Keratinocyte (primary cell): ENCODE measurements around the gene QPRT. TPM values are rescaled to one million over a fixed set of nuclear protein-coding genes. Genes with fewer than 3 reads are reported as not detected.
"Not testable (repeated sequence)": the region's sequence is repeated elsewhere in the genome, so short reads cannot be mapped to it uniquely, and the experiment has no call there.

ENCODE experiments used
- DNase-seq: peaks from one replicate; pipeline ENCODE4 v3.0.0-alpha.2; 2011; ENCODE audit warnings: low read depth, missing footprints, low spot score
- FAIRE-seq: peaks from 2 replicates; lab custom pipeline; 2011; peaks lifted over from hg19 to GRCh38; lab: Jason Lieb, UNC
- H2AFZ ChIP-seq: 2 replicates; pipeline ENCODE4 v1.6.0; 2012; ENCODE audit warnings: low read length, control low read depth, inconsistent platforms; ENCODE audit not compliant: control insufficient read depth
- H3K27ac ChIP-seq: 2 replicates; pipeline ENCODE4 v1.5.1; 2011; ENCODE audit warnings: low read length; ENCODE audit not compliant: control insufficient read depth, insufficient read depth
- H3K27me3 ChIP-seq: 3 replicates; pipeline ENCODE4 v1.6.0; 2011; ENCODE audit warnings: low read length; ENCODE audit not compliant: control insufficient read depth, insufficient read depth; ENCODE audit errors: extremely low read depth
- H3K36me3 ChIP-seq, 2 experiments: 2 replicates in 1 of 2; 3 replicates in 1 of 2; pipeline ENCODE4 v1.5.1; 2011; ENCODE audit warnings: low read length in 2 of 2, mild to moderate bottlenecking in 1 of 2; ENCODE audit not compliant: control insufficient read depth in 2 of 2, insufficient read depth in 2 of 2; ENCODE audit errors: extremely low read depth in 1 of 2
- H3K4me1 ChIP-seq: 3 replicates; pipeline ENCODE4 v1.5.1; 2011; ENCODE audit warnings: low read length; ENCODE audit not compliant: control insufficient read depth, insufficient read depth; ENCODE audit errors: extremely low read depth
- H3K4me2 ChIP-seq: 3 replicates; pipeline ENCODE4 v1.6.0; 2011; ENCODE audit warnings: low read depth, low read length; ENCODE audit not compliant: control insufficient read depth, insufficient read depth; ENCODE audit errors: extremely low read depth
- H3K4me3 ChIP-seq, 3 experiments: fragments of 200-600 bp in 1 of 3; sonication (generic) in 1 of 3; 2 replicates in 2 of 3; 3 replicates in 1 of 3; pipeline ENCODE4 v1.5.1; 2011 to 2016; ENCODE audit warnings: low read length in 3 of 3, mild to moderate bottlenecking in 3 of 3, control low read depth in 2 of 3, inconsistent platforms in 1 of 3, low read depth in 1 of 3, mixed read lengths in 1 of 3, mixed run types in 1 of 3, moderate library complexity in 1 of 3; ENCODE audit not compliant: control insufficient read depth in 2 of 3, insufficient read depth in 2 of 3; ENCODE audit errors: extremely low read depth in 1 of 3
- H3K79me2 ChIP-seq: 2 replicates; pipeline ENCODE4 v1.6.0; 2012; ENCODE audit warnings: low read length; ENCODE audit not compliant: control insufficient read depth, insufficient read depth
- H3K9ac ChIP-seq: 3 replicates; pipeline ENCODE4 v1.6.0; 2011; ENCODE audit warnings: low read length; ENCODE audit not compliant: control insufficient read depth, insufficient read depth; ENCODE audit errors: extremely low read depth
- H3K9me1 ChIP-seq: 3 replicates; pipeline ENCODE4 v1.6.0; 2011; ENCODE audit warnings: low read length; ENCODE audit not compliant: control insufficient read depth, insufficient read depth; ENCODE audit errors: extremely low read depth
- H3K9me3 ChIP-seq: 2 replicates; pipeline ENCODE4 v1.5.1; 2012; ENCODE audit warnings: low read depth, low read length; ENCODE audit not compliant: control insufficient read depth
- H4K20me1 ChIP-seq: 3 replicates; pipeline ENCODE4 v1.6.0; 2011; ENCODE audit warnings: low read length; ENCODE audit not compliant: control insufficient read depth, insufficient read depth; ENCODE audit errors: extremely low read depth
- CTCF ChIP-seq, 3 experiments: IDR thresholded peaks in 1 of 3; conservative IDR thresholded peaks in 1 of 3; optimal IDR thresholded peaks in 1 of 3; 2 replicates in 2 of 3; 3 replicates in 1 of 3; pipeline versions ENCODE3 to v1.5.1; 2011; ENCODE audit warnings: low read length in 3 of 3, mild to moderate bottlenecking in 3 of 3, moderate library complexity in 2 of 3, control low read depth in 1 of 3, inconsistent platforms in 1 of 3; ENCODE audit not compliant: insufficient read depth in 2 of 3; ENCODE audit errors: extremely low read depth in 1 of 3
- EZH2 ChIP-seq: IDR thresholded peaks from one replicate; pipeline ENCODE4 v1.6.1; 2012; ENCODE audit warnings: inconsistent platforms, mild to moderate bottlenecking, low read length, moderate library complexity
- dilution Hi-C: fragments of 300-500 bp; cut with MboI; formaldehyde crosslinking; loops from one replicate; pipeline ENCODE4 v1.7.0; 2020; ENCODE audit warnings: low sequenced_read_pairs; ENCODE audit not compliant: extremely low pct_ligation_motif_present
- polyA plus RNA-seq, 5 experiments: library from polyadenylated mRNA; depleted of rRNA in 3 of 5; stranded (reverse) in 3 of 5; stranded (forward) in 1 of 5; unstranded in 1 of 5; fragments of >200 nt; gene quantifications; 1 replicate in 1 of 5; 2 replicates in 3 of 5; 3 replicates in 1 of 5; pipeline versions ENCODE4 v1.2.1 to v1.2.3, GENCODE V29; 2011 to 2012; ENCODE audit warnings: missing spikeins in 2 of 5, low read depth in 1 of 5, low replicate concordance in 1 of 5

The QPRT gene
- polyA plus RNA-seq, 1 donor (not counting 4 experiments of a cell fraction or from before 2014, with no cell fraction given) = 8.8 TPM

GRCh38 chr16:29664091-29664921, 14.7 kb upstream of the QPRT start:
- DNase-seq (no peak), FAIRE-seq (no peak)
- Histone ChIP-seq H3K36me3 (no peaks in the 10 kb centered on the region), H3K4me1 (no peaks in the 10 kb centered on the region), H3K79me2 (no peaks in the 10 kb centered on the region), H4K20me1 (no peaks in the 10 kb centered on the region), H3K27ac (no peak overlapping the region), H3K9ac (no peak overlapping the region), H3K27me3 (peaks cover 5% of the 10 kb centered on the region), H3K4me3 (no peak overlapping the region), H3K9me1 (no peaks in the 10 kb centered on the region), H3K9me3 (no peaks in the 10 kb centered on the region), H3K4me2 (no peak overlapping the region), H2AFZ (no peak overlapping the region)
- TF ChIP-seq EZH2 (no peak), CTCF (optimal IDR thresholded peaks at IDR 0.05 in 1 of 3, IDR thresholded peaks at IDR 0.05 in 1 of 3, conservative IDR thresholded peaks at IDR 0.05 in 1 of 3; ENCODE audit: extremely low read depth in 1 of 3, insufficient read depth in 2 of 3, low read length in 3 of 3) (no peak)
- dilution Hi-C loops = no loop called here

- Histone ChIP-seq H3K36me3 (no peaks in the 10 kb centered on the region), H2AFZ (no peak overlapping the region), H3K79me2 (no peaks in the 10 kb centered on the region), H4K20me1 (no peaks in the 10 kb centered on the region), H3K9me3 (no peaks in the 10 kb centered on the region), H3K4me3 (no peak overlapping the region), H3K9ac (no peak overlapping the region), H3K9me1 (no peaks in the 10 kb centered on the region), H3K27me3 (peaks cover 5% of the 10 kb centered on the region), H3K27ac (no peak overlapping the region), H3K4me1 (no peaks in the 10 kb centered on the region), H3K4me2 (no peak overlapping the region)
- TF ChIP-seq EZH2 = no peak
- TF ChIP-seq CTCF (optimal IDR thresholded peaks at IDR 0.05 in 1 of 3, IDR thresholded peaks at IDR 0.05 in 1 of 3, conservative IDR thresholded peaks at IDR 0.05 in 1 of 3; ENCODE audit: extremely low read depth in 1 of 3, insufficient read depth in 2 of 3, low read length in 3 of 3) = no peak
- no peak for DNase-seq
- dilution Hi-C loops = no loop called here
- FAIRE-seq = no peak
Observed at GRCh38 chr16:29665294-29666077, 13.5 kb upstream of the QPRT start.

GRCh38 chr16:29667322-29667610, 11.7 kb upstream of the QPRT start:
- H3K27me3 ChIP-seq, DNase-seq, H3K4me2 ChIP-seq, H3K4me1 ChIP-seq, H3K4me3 ChIP-seq, H3K9me1 ChIP-seq, H2AFZ ChIP-seq, H3K9me3 ChIP-seq, FAIRE-seq, H4K20me1 ChIP-seq, H3K36me3 ChIP-seq, H3K79me2 ChIP-seq, H3K27ac ChIP-seq, dilution Hi-C loops, H3K9ac ChIP-seq: not testable (repeated sequence)
